Measurements from ENCODE around the gene MS4A1. TPM values are rescaled to one million over a fixed set of nuclear protein-coding genes. Genes with fewer than 3 reads are reported as not detected.

The MS4A1 gene
- total RNA-seq = not detected in 2 replicates

DNA sequence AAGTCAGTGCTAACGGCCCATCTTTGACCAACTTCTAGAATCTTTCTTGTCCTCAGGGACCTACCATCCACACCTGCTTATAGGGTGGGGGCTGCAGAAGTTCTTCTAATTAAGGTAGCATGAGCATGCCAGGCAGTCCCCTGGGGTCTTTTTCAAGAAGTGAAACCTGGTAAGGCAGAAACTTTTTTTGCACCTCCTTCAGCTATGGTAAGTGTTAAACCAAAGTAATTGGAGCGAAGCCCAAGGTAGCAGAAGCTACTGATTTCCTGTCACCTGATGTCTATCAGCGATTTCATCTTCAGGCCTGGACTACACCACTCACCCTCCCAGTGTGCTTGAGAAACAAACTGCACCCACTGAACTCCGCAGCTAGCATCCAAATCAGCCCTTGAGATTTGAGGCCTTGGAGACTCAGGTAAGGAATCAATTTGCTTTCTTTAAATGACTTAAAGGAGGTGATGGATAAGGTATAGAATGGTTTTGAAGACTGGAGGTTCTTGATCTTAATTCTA, at the start of gene MS4A1:
MS4A1 (plus strand) TSS at position 317 of the 512 bp plus-strand sequence. CDS start 6,528 bp downstream, outside the sequence.

DNA sequence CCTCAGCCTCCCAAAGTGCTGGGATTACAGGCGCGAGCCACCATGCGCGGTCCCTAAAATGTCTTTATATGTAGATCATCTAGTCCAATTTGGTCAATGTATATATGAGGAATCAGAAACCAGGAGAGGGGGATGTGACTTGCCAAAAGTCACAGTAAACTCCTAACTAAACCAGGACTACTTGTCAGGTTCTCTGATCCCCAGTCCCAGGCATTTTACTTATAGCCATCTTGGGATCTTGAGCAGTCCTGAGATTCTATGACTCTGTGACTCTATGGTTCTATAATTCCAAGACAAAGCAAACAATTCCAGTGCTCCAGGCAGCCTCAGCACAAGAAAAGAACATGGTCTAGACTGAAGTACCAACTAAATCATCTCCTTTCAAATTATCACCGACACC, 26.4 kb upstream of the MS4A1 start, which contains the start of gene MS4A5:
MS4A5 (plus strand) TSS at position 301 of the 400 bp plus-strand sequence. CDS start 103 bp downstream, outside the sequence.

DNA sequence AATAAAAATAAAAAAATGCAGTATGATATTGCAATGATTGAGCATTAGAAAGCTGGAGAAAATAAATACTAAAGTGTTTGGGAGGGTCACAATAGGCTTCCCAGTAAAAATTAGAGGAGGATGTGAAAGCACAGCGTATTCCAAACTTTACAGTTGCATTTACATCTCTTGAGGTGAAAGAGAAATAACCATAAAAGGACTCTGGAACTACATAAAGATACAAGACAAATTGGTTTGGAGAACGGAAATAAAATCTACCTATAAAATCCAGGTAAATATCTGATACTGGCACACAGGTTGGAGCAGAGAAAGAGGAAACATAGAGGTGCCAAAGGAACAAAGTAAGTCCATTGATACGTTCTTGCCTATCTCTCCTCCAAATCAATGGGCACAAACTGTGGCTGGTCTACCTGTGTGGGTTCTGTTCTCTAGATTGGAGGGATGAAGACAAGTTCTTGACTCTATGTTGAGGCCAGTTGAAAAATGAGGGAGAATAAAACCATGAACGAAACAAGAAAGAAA, 36.9 kb downstream of the MS4A1 start, which contains the start of gene MS4A12:
MS4A12 (plus strand) TSS at position 291 of the 522 bp plus-strand sequence. CDS start 4,541 bp downstream, outside the sequence.

DNA sequence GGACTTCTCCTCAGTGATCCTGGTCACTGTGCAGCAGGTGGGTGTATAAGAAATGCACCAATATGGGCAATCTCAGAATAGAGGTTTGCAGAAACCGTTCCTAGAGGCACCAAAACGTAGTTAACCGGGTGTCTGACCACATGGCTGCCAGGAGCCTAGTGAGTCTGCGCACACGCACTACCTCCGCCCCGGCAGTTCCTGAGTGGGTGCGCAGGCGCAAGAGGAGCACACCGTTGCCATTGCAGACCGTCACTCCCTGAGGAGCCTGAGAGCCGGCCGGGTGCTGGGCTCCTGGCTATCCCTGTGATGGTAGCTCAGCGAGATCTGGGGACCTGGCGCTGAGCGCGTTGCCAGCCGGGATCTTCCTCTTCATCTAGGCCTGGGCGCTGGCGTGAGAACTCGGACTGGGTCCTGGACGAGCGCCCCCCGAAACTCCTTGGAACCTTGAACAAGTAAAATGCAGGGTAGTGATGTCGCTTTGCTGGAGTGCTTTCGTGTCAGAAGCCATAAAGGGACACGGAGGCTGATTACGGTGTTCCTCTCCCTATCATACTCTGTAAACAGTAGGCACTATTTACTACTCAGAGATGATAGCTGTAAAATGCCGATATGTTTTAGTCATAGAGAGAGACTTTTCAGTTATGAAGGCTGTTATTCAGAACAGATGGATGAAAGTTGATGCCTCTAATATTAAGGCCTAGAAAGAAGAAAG, 59.7 kb downstream of the MS4A1 start, which contains the start of gene MS4A13:
MS4A13 (plus strand) TSS at position 249 of the 712 bp plus-strand sequence. CDS start 2,692 bp downstream, outside the sequence.

Other genes starting within 250 kb of the MS4A1 start
- gene MS4A4E, start 212.7 kb upstream of the MS4A1 start, total RNA-seq = not detected in 2 replicates
- gene MS4A4A, start 175.2 kb upstream of the MS4A1 start, total RNA-seq = not detected in 2 replicates
- gene MS4A6E, start 128.6 kb upstream of the MS4A1 start, total RNA-seq = not detected in 2 replicates
- 0.29 TPM in 1 of 2 replicates, not detected in the other for gene MS4A7, start 77.3 kb upstream of the MS4A1 start, total RNA-seq
- not detected in 2 replicates for gene MS4A14, start 59.4 kb upstream of the MS4A1 start, total RNA-seq
- not detected in 2 replicates for gene MS4A5, start 26.3 kb upstream of the MS4A1 start, total RNA-seq
- gene MS4A12, start 36.9 kb downstream of the MS4A1 start, total RNA-seq = not detected in 2 replicates
- not detected in 2 replicates for gene MS4A13, start 59.5 kb downstream of the MS4A1 start, total RNA-seq
- gene MS4A8, start 243.8 kb downstream of the MS4A1 start, total RNA-seq = not detected in 2 replicates

All from placental pericyte (primary cell).